Measurements from ENCODE around the gene SLC16A5.
A peak's percentile ranks its signal among the peaks of the same experiment; 100 is the strongest.

Gene SLC16A5

GRCh38 chr17:75109407-75110233 lies 21.9 kb downstream of the SLC16A5 start, which contains the start of gene ARMC7:
Gene ARMC7, plus strand, starts transcription at chr17:75109969. Its CDS starts 320 bp downstream, at chr17:75110289.
- Histone ChIP-seq H3K4me1 (ENCODE audit: control insufficient read depth in 5 of 5, insufficient read depth in 5 of 5, low read length in 5 of 5) (peaks cover 0 to 40% (median 30%) of the 10 kb centered on the region in 5 donors), H3K27ac (ENCODE audit: low read depth, low read length) (no peak within 1 kb of the TSS), H3K9ac (ENCODE audit: low read length in 5 of 5) (peak within 1 kb of the TSS; percentile 48 to 86 (median 71))

GRCh38 chr17:75110234-75110937 lies 22.6 kb downstream of the SLC16A5 start:
- H3K9me3 ChIP-seq (ENCODE audit: control insufficient read depth in 5 of 5, low read length in 5 of 5), result no peaks in the 10 kb centered on the region
- no peaks in the 10 kb centered on the region for H3K27me3 ChIP-seq (ENCODE audit: control insufficient read depth in 5 of 5, insufficient read depth in 4 of 5, low read length in 5 of 5)
- H3K9ac ChIP-seq (ENCODE audit: low read length in 5 of 5), result peak overlapping the region; percentile 48 to 86 (median 71)
- H3K36me3 ChIP-seq (ENCODE audit: control insufficient read depth in 5 of 5, insufficient read depth in 5 of 5, low read length in 5 of 5), result peaks cover 0 to 3% (median under 1%) of the 10 kb centered on the region in 5 donors
- peaks cover 0 to 48% (median 37%) of the 10 kb centered on the region in 5 donors for H3K4me1 ChIP-seq (ENCODE audit: control insufficient read depth in 5 of 5, insufficient read depth in 5 of 5, low read length in 5 of 5)
- H3K4me3 ChIP-seq (ENCODE audit: low read depth in 1 of 5, low read length in 5 of 5), result peak overlapping the region; percentile 82 to 87 (median 83)
- H3K27ac ChIP-seq (ENCODE audit: low read depth, low read length), result no peak overlapping the region

More at GRCh38 chr17:75109407-75110233, 21.9 kb downstream of the SLC16A5 start, which contains the start of gene ARMC7:
- Histone ChIP-seq H3K36me3 (ENCODE audit: control insufficient read depth in 5 of 5, insufficient read depth in 5 of 5, low read length in 5 of 5) (peaks cover 0 to 8% (median 4%) of the 10 kb centered on the region in 5 donors), H3K27me3 (ENCODE audit: control insufficient read depth in 5 of 5, insufficient read depth in 4 of 5, low read length in 5 of 5) (no peaks in the 10 kb centered on the region), H3K9me3 (ENCODE audit: control insufficient read depth in 5 of 5, low read length in 5 of 5) (no peaks in the 10 kb centered on the region), H3K4me3 (ENCODE audit: low read depth in 1 of 5, low read length in 5 of 5) (peak within 1 kb of the TSS; percentile 82 to 87 (median 83))

GRCh38 chr17:75111777-75112335 lies 24.1 kb downstream of the SLC16A5 start:
- no peaks in the 10 kb centered on the region for H3K27me3 ChIP-seq (ENCODE audit: control insufficient read depth in 5 of 5, insufficient read depth in 4 of 5, low read length in 5 of 5)
- no peak overlapping the region for H3K27ac ChIP-seq (ENCODE audit: low read depth, low read length)
- peaks cover 0 to 4% (median 0%) of the 10 kb centered on the region in 5 donors for H3K36me3 ChIP-seq (ENCODE audit: control insufficient read depth in 5 of 5, insufficient read depth in 5 of 5, low read length in 5 of 5)
- no peak overlapping the region for H3K4me3 ChIP-seq (ENCODE audit: low read depth in 1 of 5, low read length in 5 of 5)
- peaks cover 2 to 62% (median 48%) of the 10 kb centered on the region in 5 donors for H3K4me1 ChIP-seq (ENCODE audit: control insufficient read depth in 5 of 5, insufficient read depth in 5 of 5, low read length in 5 of 5)
- H3K9ac ChIP-seq (ENCODE audit: low read length in 5 of 5), result no peak overlapping the region
- H3K9me3 ChIP-seq (ENCODE audit: control insufficient read depth in 5 of 5, low read length in 5 of 5), result no peaks in the 10 kb centered on the region

GRCh38 chr17:75113798-75114551 lies 26.2 kb downstream of the SLC16A5 start:
- H3K9ac ChIP-seq (ENCODE audit: low read length in 5 of 5), result peak overlapping the region; percentile 69 to 84 (median 77)

GRCh38 chr17:75114552-75115314 lies 27.0 kb downstream of the SLC16A5 start:
- Histone ChIP-seq H3K9ac (ENCODE audit: low read length in 5 of 5) (peak overlapping the region; percentile 69 to 84 (median 77)), H3K27ac (ENCODE audit: low read depth, low read length) (peak overlapping the region; percentile 73), H3K27me3 (ENCODE audit: control insufficient read depth in 5 of 5, insufficient read depth in 4 of 5, low read length in 5 of 5) (no peaks in the 10 kb centered on the region), H3K4me1 (ENCODE audit: control insufficient read depth in 5 of 5, insufficient read depth in 5 of 5, low read length in 5 of 5) (peaks cover 2 to 51% (median 40%) of the 10 kb centered on the region in 5 donors), H3K4me3 (ENCODE audit: low read depth in 1 of 5, low read length in 5 of 5) (peak overlapping the region; percentile 75 to 81 (median 79)), H3K36me3 (ENCODE audit: control insufficient read depth in 5 of 5, insufficient read depth in 5 of 5, low read length in 5 of 5) (peaks cover 0 to 11% (median 5%) of the 10 kb centered on the region in 5 donors), H3K9me3 (ENCODE audit: control insufficient read depth in 5 of 5, low read length in 5 of 5) (no peaks in the 10 kb centered on the region)

More at GRCh38 chr17:75113798-75114551, 26.2 kb downstream of the SLC16A5 start:
- H3K4me3 ChIP-seq (ENCODE audit: low read depth in 1 of 5, low read length in 5 of 5), result peak overlapping the region; percentile 75 to 81 (median 79)
- H3K4me1 ChIP-seq (ENCODE audit: control insufficient read depth in 5 of 5, insufficient read depth in 5 of 5, low read length in 5 of 5), result peaks cover 2 to 58% (median 47%) of the 10 kb centered on the region in 5 donors
- H3K27me3 ChIP-seq (ENCODE audit: control insufficient read depth in 5 of 5, insufficient read depth in 4 of 5, low read length in 5 of 5), result no peaks in the 10 kb centered on the region
- peak overlapping the region; percentile 73 for H3K27ac ChIP-seq (ENCODE audit: low read depth, low read length)
- no peaks in the 10 kb centered on the region for H3K9me3 ChIP-seq (ENCODE audit: control insufficient read depth in 5 of 5, low read length in 5 of 5)
- H3K36me3 ChIP-seq (ENCODE audit: control insufficient read depth in 5 of 5, insufficient read depth in 5 of 5, low read length in 5 of 5), result peaks cover 0 to 9% (median 5%) of the 10 kb centered on the region in 5 donors

- Histone ChIP-seq H3K9me3 (ENCODE audit: control insufficient read depth in 5 of 5, low read length in 5 of 5) (no peaks in the 10 kb centered on the region), H3K36me3 (ENCODE audit: control insufficient read depth in 5 of 5, insufficient read depth in 5 of 5, low read length in 5 of 5) (peaks cover 0 to 14% (median 5%) of the 10 kb centered on the region in 5 donors), H3K27ac (ENCODE audit: low read depth, low read length) (no peak overlapping the region), H3K9ac (ENCODE audit: low read length in 5 of 5) (peak overlapping the region in 1 of 5 donors; percentile 21), H3K4me3 (ENCODE audit: low read depth in 1 of 5, low read length in 5 of 5) (no peak overlapping the region), H3K4me1 (ENCODE audit: control insufficient read depth in 5 of 5, insufficient read depth in 5 of 5, low read length in 5 of 5) (peaks cover 2 to 46% (median 36%) of the 10 kb centered on the region in 5 donors), H3K27me3 (ENCODE audit: control insufficient read depth in 5 of 5, insufficient read depth in 4 of 5, low read length in 5 of 5) (no peaks in the 10 kb centered on the region)
Measured at GRCh38 chr17:75115555-75115954, 27.8 kb downstream of the SLC16A5 start.

- H3K9me3 ChIP-seq (ENCODE audit: control insufficient read depth in 5 of 5, low read length in 5 of 5), result no peaks in the 10 kb centered on the region
- no peak overlapping the region for H3K9ac ChIP-seq (ENCODE audit: low read length in 5 of 5)
- H3K4me1 ChIP-seq (ENCODE audit: control insufficient read depth in 5 of 5, insufficient read depth in 5 of 5, low read length in 5 of 5), result peaks cover 2 to 36% (median 29%) of the 10 kb centered on the region in 5 donors
- no peaks in the 10 kb centered on the region for H3K27me3 ChIP-seq (ENCODE audit: control insufficient read depth in 5 of 5, insufficient read depth in 4 of 5, low read length in 5 of 5)
- no peak overlapping the region for H3K4me3 ChIP-seq (ENCODE audit: low read depth in 1 of 5, low read length in 5 of 5)
- peaks cover 0 to 20% (median 9%) of the 10 kb centered on the region in 5 donors for H3K36me3 ChIP-seq (ENCODE audit: control insufficient read depth in 5 of 5, insufficient read depth in 5 of 5, low read length in 5 of 5)
- H3K27ac ChIP-seq (ENCODE audit: low read depth, low read length), result no peak overlapping the region
Measured at GRCh38 chr17:75116737-75117136, 29.0 kb downstream of the SLC16A5 start.

GRCh38 chr17:75118307-75118706 lies 30.6 kb downstream of the SLC16A5 start:
- H3K4me1 ChIP-seq (ENCODE audit: control insufficient read depth in 5 of 5, insufficient read depth in 5 of 5, low read length in 5 of 5), result peaks cover 2 to 33% (median 25%) of the 10 kb centered on the region in 5 donors
- no peak overlapping the region for H3K27ac ChIP-seq (ENCODE audit: low read depth, low read length)
- no peaks in the 10 kb centered on the region for H3K9me3 ChIP-seq (ENCODE audit: control insufficient read depth in 5 of 5, low read length in 5 of 5)
- H3K4me3 ChIP-seq (ENCODE audit: low read depth in 1 of 5, low read length in 5 of 5), result no peak overlapping the region
- H3K27me3 ChIP-seq (ENCODE audit: control insufficient read depth in 5 of 5, insufficient read depth in 4 of 5, low read length in 5 of 5), result no peaks in the 10 kb centered on the region
- H3K9ac ChIP-seq (ENCODE audit: low read length in 5 of 5), result no peak overlapping the region
- peaks cover 0 to 20% (median 9%) of the 10 kb centered on the region in 5 donors for H3K36me3 ChIP-seq (ENCODE audit: control insufficient read depth in 5 of 5, insufficient read depth in 5 of 5, low read length in 5 of 5)
